Endodermal cell (in vitro differentiated cells): ENCODE data around the gene ZNF543. TPM values are rescaled to one million over a fixed set of nuclear protein-coding genes. Genes with fewer than 3 reads are reported as not detected.

ENCODE experiments used
- DNase-seq: peaks from one replicate; pipeline ENCODE4 v3.0.0-alpha.2; 2017
- H3K27ac ChIP-seq: 2 replicates; pipeline ENCODE4 v1.5.1; 2013; ENCODE audit warnings: mild to moderate bottlenecking, low read depth, low read length, moderate library complexity
- H3K27me3 ChIP-seq: 2 replicates; pipeline ENCODE4 v1.6.1; 2013; ENCODE audit warnings: mild to moderate bottlenecking, low read length, moderate library complexity; ENCODE audit not compliant: insufficient read depth, control insufficient read depth, poor library complexity, severe bottlenecking
- H3K36me3 ChIP-seq: 2 replicates; pipeline ENCODE4 v1.7.0; 2013; ENCODE audit warnings: mild to moderate bottlenecking, low read length, moderate library complexity; ENCODE audit not compliant: control insufficient read depth, insufficient read depth
- H3K4me1 ChIP-seq: one replicate; pipeline ENCODE4 v1.7.0; 2013; ENCODE audit warnings: low read length; ENCODE audit not compliant: control insufficient read depth, insufficient read depth
- H3K4me3 ChIP-seq: 2 replicates; pipeline ENCODE4 v1.5.1; 2013; ENCODE audit warnings: mild to moderate bottlenecking, low read length, moderate library complexity
- H3K9ac ChIP-seq: 2 replicates; pipeline ENCODE4 v1.6.1; 2013; ENCODE audit warnings: mild to moderate bottlenecking, low read length, moderate library complexity; ENCODE audit not compliant: poor library complexity, severe bottlenecking; ENCODE audit errors: extremely low read depth
- H3K9me3 ChIP-seq: 2 replicates; pipeline ENCODE4 v1.6.1; 2013; ENCODE audit warnings: mild to moderate bottlenecking, low read length, moderate library complexity; ENCODE audit not compliant: control insufficient read depth
- H3K27ac Mint-ChIP-seq: 2 replicates; pipeline ENCODE4 v1.8.0; 2020; ENCODE audit warnings: mixed read lengths
- H3K27me3 Mint-ChIP-seq: 2 replicates; pipeline ENCODE4 v1.8.0; 2021; ENCODE audit warnings: mild to moderate bottlenecking, mixed read lengths; ENCODE audit not compliant: insufficient read depth
- H3K36me3 Mint-ChIP-seq: 2 replicates; pipeline ENCODE4 v1.8.0; 2020; ENCODE audit warnings: low read depth, mixed read lengths
- H3K4me1 Mint-ChIP-seq: 2 replicates; pipeline ENCODE4 v1.8.0; 2020; ENCODE audit warnings: mixed read lengths
- H3K4me3 Mint-ChIP-seq: 2 replicates; pipeline ENCODE4 v1.8.0; 2020; ENCODE audit warnings: mild to moderate bottlenecking, moderate library complexity, mixed read lengths
- H3K9me3 Mint-ChIP-seq: 2 replicates; pipeline ENCODE4 v1.8.0; 2020; ENCODE audit warnings: mild to moderate bottlenecking, mixed read lengths
- CTCF ChIP-seq: fragments of 200-600 bp; sonication (generic); conservative IDR thresholded peaks from 2 replicates; pipeline ENCODE4 v1.5.0; 2021; ENCODE audit warnings: antibody characterized with exemption, mild to moderate bottlenecking
- whole genome bisulfite sequencing, 2 experiments: methylation state at CpG; one replicate each; pipeline versions ENCODE4 v1.1.5 to v1.1.7; 2013; ENCODE audit warnings: missing lambda C conversion rate in 2 of 2, mixed read lengths in 1 of 2; ENCODE audit not compliant: insufficient coverage in 1 of 2, insufficient read length in 1 of 2; 5-methylcytosine and 5-hydroxymethylcytosine counted together
- long read RNA-seq, 4 experiments: library from polyadenylated mRNA in 2 of 4; library from RNA in 1 of 4; library from capped mRNA in 1 of 4; stranded (forward) in 3 of 4; unstranded in 1 of 4; transcript quantifications; one replicate each; pipeline ENCODE4 v2.0.0, GENCODE V29; 2020 to 2021; ENCODE audit warnings: inconsistent platforms in 1 of 4
- polyA plus RNA-seq, 2 experiments: library from polyadenylated mRNA; stranded (reverse); fragments of 50-300 nt; gene quantifications; one replicate each; pipeline ENCODE4 v1.2.3, GENCODE V29; 2013
- total RNA-seq, 2 donors: library from RNA; stranded (reverse); fragmentation: NEBNext Ultra II Directional in 1 of 2; extraction: Animal tissue kit (Norgen Biotek cat#: 25700) in 1 of 2; gene quantifications; 2 replicates in 1 of 2; 3 replicates in 1 of 2; pipeline ENCODE4 v1.2.1, GENCODE V29; 2021

ZNF543 gene
- total RNA-seq = 10 to 100 TPM in 1 of 2 donors, 1 to 10 TPM in 1; 6.2 to 13.4 TPM
- 4.6 TPM for polyA plus RNA-seq (2013, experiment 1 of 2)
- polyA plus RNA-seq (2013, experiment 2 of 2) = 4.5 TPM
- long read RNA-seq, experiment 1, partial matches to known transcripts = 0 of 2 reads
- long read RNA-seq, experiment 1, other reads (novel, unspliced or antisense) = 1 of 2 reads
- long read RNA-seq, experiment 2, transcript ZNF543-201 (4 exons, 3,659 nt) = major isoform, 7 of 9 reads
- long read RNA-seq, experiment 2, partial matches to known transcripts = 0 of 9 reads
- long read RNA-seq, experiment 2, other reads (novel, unspliced or antisense) = 2 of 9 reads
- long read RNA-seq, experiment 3, transcript ZNF543-201 (4 exons, 3,659 nt) = major isoform, 12 of 15 reads
- long read RNA-seq, experiment 3, partial matches to known transcripts = 1 of 15 reads
- long read RNA-seq, experiment 3, other reads (novel, unspliced or antisense) = 2 of 15 reads
- long read RNA-seq, experiment 4, partial matches to known transcripts = 0 of 2 reads
- long read RNA-seq, experiment 4, other reads (novel, unspliced or antisense) = 1 of 2 reads

DNA sequence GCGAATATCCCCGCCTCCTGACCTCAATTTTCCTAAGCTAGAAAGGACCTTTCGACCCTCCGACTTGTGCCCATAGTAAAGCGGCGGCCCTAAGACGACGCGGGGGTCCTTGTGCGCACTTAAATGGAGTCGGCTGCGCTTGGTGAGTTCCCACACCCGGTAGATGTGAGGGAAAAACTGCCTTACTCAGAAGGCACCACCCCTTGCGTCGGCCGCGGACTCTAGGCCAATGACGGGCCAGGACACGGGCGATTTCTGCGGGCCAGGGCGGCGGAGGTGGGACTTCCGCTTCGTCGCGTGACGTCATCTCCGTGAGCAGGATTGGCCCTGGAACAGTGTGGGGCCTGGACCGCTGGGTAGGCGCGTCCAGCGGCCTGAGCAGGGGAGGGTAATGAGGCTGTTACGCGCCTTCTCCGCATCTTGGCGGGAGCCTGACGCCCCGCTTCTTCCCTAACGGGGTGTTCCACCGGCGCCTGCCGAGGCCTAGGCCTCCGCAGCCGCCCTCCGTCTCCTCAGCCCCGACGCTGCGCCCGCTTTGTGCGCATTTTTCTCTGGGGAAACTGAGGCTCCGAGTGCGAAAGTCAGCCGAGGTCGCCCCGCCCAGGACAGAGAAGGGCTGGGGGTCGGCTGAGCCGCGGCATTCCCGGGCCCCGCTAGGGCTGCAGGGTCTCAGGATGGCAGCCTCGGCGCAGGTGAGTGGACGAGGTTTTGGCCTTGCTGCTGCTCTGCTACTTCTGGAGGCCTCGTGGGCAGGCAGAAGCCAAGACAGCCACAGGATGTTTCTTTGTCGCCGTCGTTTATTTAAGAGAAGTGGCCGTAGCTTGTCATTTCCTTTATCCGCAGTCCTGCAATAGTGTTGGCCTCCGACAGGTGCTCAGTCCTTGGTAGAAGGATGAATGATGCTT is at the start of gene ZNF543:
Gene ZNF543 (plus strand): TSS at position 293 of the 905 bp plus-strand sequence. CDS start 382 bp downstream, at position 675.
- peak within 1 kb of the TSS; percentile 83 for H3K4me3 Mint-ChIP-seq
- Histone ChIP-seq H3K27ac (peak within 1 kb of the TSS; percentile 69), H3K9me3 (no peaks in the 10 kb centered on the region), H3K9ac (peak within 1 kb of the TSS; percentile 90), H3K27me3 (peaks cover 28% of the 10 kb centered on the region), H3K4me3 (peak within 1 kb of the TSS; percentile 91), H3K4me1 (peaks cover 2% of the 10 kb centered on the region), H3K36me3 (peaks cover 20% of the 10 kb centered on the region)
- 0 to 1% methylated on average over 44 to 71 of the region's 71 CpGs for WGBS, 2 experiments
- peaks cover 19% of the 10 kb centered on the region for H3K36me3 Mint-ChIP-seq
- peaks cover 30% of the 10 kb centered on the region for H3K27me3 Mint-ChIP-seq
- H3K27ac Mint-ChIP-seq = peak within 1 kb of the TSS; percentile 94
- TF ChIP-seq CTCF = peak; percentile 19
- no peaks in the 10 kb centered on the region for H3K9me3 Mint-ChIP-seq
- peaks cover 12% of the 10 kb centered on the region for H3K4me1 Mint-ChIP-seq
- peak; percentile 98 for DNase-seq

- 90 to 93% methylated on average over 5 to 8 of the region's 8 CpGs for WGBS, 2 experiments
- Histone ChIP-seq H3K4me1 (no peaks in the 10 kb centered on the region), H3K9ac (no peak overlapping the region), H3K9me3 (no peaks in the 10 kb centered on the region), H3K27me3 (no peaks in the 10 kb centered on the region), H3K27ac (no peak overlapping the region), H3K36me3 (no peaks in the 10 kb centered on the region), H3K4me3 (no peak overlapping the region)
- Mint-ChIP-seq H3K27me3 (no peaks in the 10 kb centered on the region), H3K4me3 (no peak overlapping the region), H3K36me3 (peaks cover 5% of the 10 kb centered on the region), H3K9me3 (no peaks in the 10 kb centered on the region), H3K27ac (no peak overlapping the region), H3K4me1 (peaks cover 13% of the 10 kb centered on the region)
- no peak for TF ChIP-seq CTCF
- DNase-seq = no peak
These were observed 49.0 kb upstream of the ZNF543 start for GRCh38 chr19:57271280-57271679.

DNA sequence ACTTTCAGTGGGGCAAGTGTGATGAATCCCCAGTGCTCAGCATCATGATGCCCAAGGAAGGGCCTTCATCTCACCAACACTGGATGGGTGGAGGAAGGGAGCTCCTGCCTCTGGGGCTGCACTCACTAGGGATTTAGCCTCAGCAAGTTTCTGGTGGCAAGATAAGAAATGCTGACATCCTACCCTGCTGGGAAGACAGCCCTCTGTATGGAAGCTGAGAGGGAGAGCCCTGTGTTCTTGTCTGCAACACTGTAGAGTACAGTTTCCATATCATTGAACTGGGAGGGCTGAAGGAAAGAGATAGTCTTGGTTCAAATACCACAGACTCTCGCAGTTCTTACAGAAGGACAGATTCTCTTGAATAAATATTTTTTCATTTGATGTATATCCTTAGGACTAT is 47.3 kb upstream of the ZNF543 start:
- Histone ChIP-seq H3K4me1 (no peaks in the 10 kb centered on the region), H3K27ac (no peak overlapping the region), H3K27me3 (no peaks in the 10 kb centered on the region), H3K36me3 (no peaks in the 10 kb centered on the region), H3K9me3 (no peaks in the 10 kb centered on the region), H3K9ac (no peak overlapping the region), H3K4me3 (no peak overlapping the region)
- H3K4me1 Mint-ChIP-seq = peaks cover 17% of the 10 kb centered on the region
- DNase-seq = no peak
- H3K27me3 Mint-ChIP-seq = no peaks in the 10 kb centered on the region
- no CpG with 5 or more reads among the region's 1 CpG for WGBS, 2 experiments
- no peaks in the 10 kb centered on the region for H3K9me3 Mint-ChIP-seq
- no peak for TF ChIP-seq CTCF
- no peak overlapping the region for H3K4me3 Mint-ChIP-seq
- no peak overlapping the region for H3K27ac Mint-ChIP-seq
- H3K36me3 Mint-ChIP-seq = peaks cover 5% of the 10 kb centered on the region
